Gastrocnemius medialis (tissue), 4 donors: ENCODE results near the gene KIF1A. TPM values are rescaled to one million over a fixed set of nuclear protein-coding genes. Genes with fewer than 3 reads are reported as not detected.

Experiments used
- ATAC-seq, 2 donors: fragments of 150-250 bp; one replicate each; pipeline ENCODE4 v1.9.1; 2016
- DNase-seq, 2 donors: peaks; one replicate each; pipeline ENCODE4 v3.0.0-alpha.2; 2019
- H3K27ac ChIP-seq, 4 donors: fragments of 200-600 bp; sonication (generic); 1 replicate in 1 of 4; 2 replicates in 3 of 4; pipeline ENCODE4 v1.5.1; 2016 to 2018; ENCODE audit warnings: mild to moderate bottlenecking in 2 of 4, moderate library complexity in 1 of 4
- H3K27me3 ChIP-seq, 3 donors: fragments of 200-600 bp; sonication (generic) in 2 of 3; 1 replicate in 1 of 3; 2 replicates in 2 of 3; pipeline versions ENCODE4 v1.5.1 to v1.6.0; 2016 to 2019; ENCODE audit warnings: mild to moderate bottlenecking in 1 of 3, moderate library complexity in 1 of 3
- H3K36me3 ChIP-seq, 2 donors: fragments of 200-600 bp; sonication (generic) in 1 of 2; one replicate each; pipeline ENCODE4 v1.5.1; 2017 to 2018
- H3K4me1 ChIP-seq, 2 donors: fragments of 200-600 bp; sonication (generic) in 1 of 2; one replicate each; pipeline ENCODE4 v1.5.1; 2016 to 2017; ENCODE audit warnings: mild to moderate bottlenecking in 2 of 2
- H3K4me3 ChIP-seq, 4 donors: fragments of 200-600 bp; sonication (generic) in 3 of 4; 1 replicate in 1 of 4; 2 replicates in 3 of 4; pipeline ENCODE4 v1.5.1; 2016 to 2019; ENCODE audit warnings: mild to moderate bottlenecking in 2 of 4
- H3K9me3 ChIP-seq, 3 donors: fragments of 200-600 bp; sonication (generic) in 2 of 3; 1 replicate in 1 of 3; 2 replicates in 2 of 3; pipeline ENCODE4 v1.5.1; 2016 to 2019
- POLR2A ChIP-seq, 2 donors: fragments of 450-650 bp; IDR thresholded peaks; one replicate each; pipeline ENCODE4 v1.6.1; 2017; ENCODE audit warnings: antibody characterized with exemption in 2 of 2, mild to moderate bottlenecking in 2 of 2, moderate library complexity in 2 of 2
- in situ Hi-C, 4 donors: fragments of 200-750 bp; cut with MboI; loops; one replicate each; pipeline versions ENCODE4 v1.15.0 to v1.8.0; 2017; ENCODE audit warnings: low sequenced_read_pairs in 4 of 4
- intact Hi-C: fragments of 100-400 bp; cut with DNase I; formaldehyde crosslinking; loops from one replicate; pipeline ENCODE4 v1.15.1; 2023; ENCODE audit warnings: low total_unique reads
- total RNA-seq, 4 donors: library from RNA; depleted of rRNA; stranded (reverse); fragments of >200 nt; gene quantifications; one replicate each; pipeline versions ENCODE4 v1.1.0 to v1.2.3, GENCODE V29; 2016
- TF ChIP-seq, protein P1 (sequence below), 5 experiments: fragments of 450-650 bp in 3 of 5; fragments of 200-600 bp in 2 of 5; sonication (generic) in 2 of 5; IDR thresholded peaks in 4 of 5; conservative IDR thresholded peaks in 1 of 5; 1 replicate in 4 of 5; 2 replicates in 1 of 5; pipeline ENCODE4 v1.5.1; 2016 to 2019; ENCODE audit warnings: antibody characterized with exemption in 5 of 5, mild to moderate bottlenecking in 3 of 5, moderate library complexity in 3 of 5

KIF1A gene
- total RNA-seq, 4 donors from 2014 or later: 0.05 to 0.33 (median 0.09) TPM; not detected in 1

DNA sequence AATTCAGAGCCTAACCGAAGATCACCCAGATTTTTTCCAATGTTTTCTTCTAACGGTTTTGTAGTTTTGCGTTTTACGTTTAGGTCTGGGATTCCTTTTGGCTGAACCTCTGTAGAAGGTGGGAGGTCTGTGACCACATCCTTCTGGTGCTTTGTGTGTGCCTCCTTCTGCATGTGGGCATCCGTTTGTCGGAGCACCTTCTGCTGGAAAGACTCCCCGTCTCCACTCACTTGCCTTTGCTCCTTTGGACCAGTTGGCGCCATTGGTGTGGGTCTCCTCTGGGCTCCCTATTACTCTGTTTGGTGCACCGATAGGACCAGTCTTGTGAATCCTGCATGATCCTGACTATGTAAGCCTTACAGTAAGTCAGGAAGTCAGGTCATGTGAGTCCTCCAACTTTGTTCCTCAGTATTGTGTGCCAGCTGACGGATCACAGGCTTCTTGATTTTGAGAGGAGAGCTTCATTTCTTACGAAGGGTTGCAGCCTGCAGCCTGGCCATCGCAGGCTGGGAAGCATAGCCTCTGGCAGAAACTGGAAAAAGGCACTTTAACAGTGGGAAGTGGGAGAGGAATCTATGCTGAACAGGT, 114.7 kb downstream of the KIF1A start:
- ATAC-seq (no peak), DNase-seq (no peak)
- H3K9me3 ChIP-seq: no peaks in the 10 kb centered on the region
- TF ChIP-seq, protein P1, sequence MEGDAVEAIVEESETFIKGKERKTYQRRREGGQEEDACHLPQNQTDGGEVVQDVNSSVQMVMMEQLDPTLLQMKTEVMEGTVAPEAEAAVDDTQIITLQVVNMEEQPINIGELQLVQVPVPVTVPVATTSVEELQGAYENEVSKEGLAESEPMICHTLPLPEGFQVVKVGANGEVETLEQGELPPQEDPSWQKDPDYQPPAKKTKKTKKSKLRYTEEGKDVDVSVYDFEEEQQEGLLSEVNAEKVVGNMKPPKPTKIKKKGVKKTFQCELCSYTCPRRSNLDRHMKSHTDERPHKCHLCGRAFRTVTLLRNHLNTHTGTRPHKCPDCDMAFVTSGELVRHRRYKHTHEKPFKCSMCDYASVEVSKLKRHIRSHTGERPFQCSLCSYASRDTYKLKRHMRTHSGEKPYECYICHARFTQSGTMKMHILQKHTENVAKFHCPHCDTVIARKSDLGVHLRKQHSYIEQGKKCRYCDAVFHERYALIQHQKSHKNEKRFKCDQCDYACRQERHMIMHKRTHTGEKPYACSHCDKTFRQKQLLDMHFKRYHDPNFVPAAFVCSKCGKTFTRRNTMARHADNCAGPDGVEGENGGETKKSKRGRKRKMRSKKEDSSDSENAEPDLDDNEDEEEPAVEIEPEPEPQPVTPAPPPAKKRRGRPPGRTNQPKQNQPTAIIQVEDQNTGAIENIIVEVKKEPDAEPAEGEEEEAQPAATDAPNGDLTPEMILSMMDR (IDR thresholded peaks at IDR 0.05 in 4 of 5, conservative IDR thresholded peaks at IDR 0.05 in 1 of 5): no peak
- TF ChIP-seq POLR2A (IDR thresholded peaks at IDR 0.05): no peak
- no peak overlapping the region for H3K27ac ChIP-seq
- H3K4me3 ChIP-seq: no peak overlapping the region
- H3K36me3 ChIP-seq: no peaks in the 10 kb centered on the region
- in situ Hi-C loops: loop anchor here in 3 of 4 donors (25.0 kb wide), 1 partner anchor 193 kb away; no protein-coding TSS in a partner anchor
- intact Hi-C loops: no loop called here
- H3K27me3 ChIP-seq: peaks cover 8 to 38% (median 13%) of the 10 kb centered on the region in 3 donors
- H3K4me1 ChIP-seq: no peaks in the 10 kb centered on the region

DNA sequence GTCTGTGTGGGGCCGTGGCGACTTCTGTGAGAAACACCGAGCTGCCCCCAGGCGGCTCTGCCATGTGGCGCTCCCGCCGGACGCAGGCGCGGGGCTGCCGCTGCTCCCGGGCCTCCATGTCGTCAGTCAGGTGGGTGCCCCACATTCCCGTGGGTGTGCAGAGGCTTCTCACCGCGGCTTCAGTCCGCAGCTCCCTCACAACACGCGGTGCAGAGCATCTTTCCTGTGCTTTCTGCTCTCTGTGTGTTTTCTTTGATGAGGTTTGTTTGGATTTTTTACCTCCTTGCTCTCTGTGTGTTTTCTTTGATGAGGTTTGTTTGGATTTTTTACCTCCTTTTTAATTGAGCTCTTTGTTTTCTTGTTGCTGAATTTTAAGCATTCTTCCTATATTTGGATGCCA, 115.4 kb downstream of the KIF1A start:
- Histone ChIP-seq H3K27me3 (peaks cover 8 to 34% (median 13%) of the 10 kb centered on the region in 3 donors), H3K4me3 (no peak overlapping the region), H3K36me3 (no peaks in the 10 kb centered on the region), H3K9me3 (no peaks in the 10 kb centered on the region), H3K27ac (no peak overlapping the region), H3K4me1 (no peaks in the 10 kb centered on the region)
- in situ Hi-C loops: loop anchor here in 3 of 4 donors (25.0 kb wide), 1 partner anchor 192 kb away; no protein-coding TSS in a partner anchor
- intact Hi-C loops: no loop called here
- DNase-seq: no peak
- no peak for ATAC-seq
- TF ChIP-seq, protein P1 (IDR thresholded peaks at IDR 0.05 in 4 of 5, conservative IDR thresholded peaks at IDR 0.05 in 1 of 5): no peak

DNA sequence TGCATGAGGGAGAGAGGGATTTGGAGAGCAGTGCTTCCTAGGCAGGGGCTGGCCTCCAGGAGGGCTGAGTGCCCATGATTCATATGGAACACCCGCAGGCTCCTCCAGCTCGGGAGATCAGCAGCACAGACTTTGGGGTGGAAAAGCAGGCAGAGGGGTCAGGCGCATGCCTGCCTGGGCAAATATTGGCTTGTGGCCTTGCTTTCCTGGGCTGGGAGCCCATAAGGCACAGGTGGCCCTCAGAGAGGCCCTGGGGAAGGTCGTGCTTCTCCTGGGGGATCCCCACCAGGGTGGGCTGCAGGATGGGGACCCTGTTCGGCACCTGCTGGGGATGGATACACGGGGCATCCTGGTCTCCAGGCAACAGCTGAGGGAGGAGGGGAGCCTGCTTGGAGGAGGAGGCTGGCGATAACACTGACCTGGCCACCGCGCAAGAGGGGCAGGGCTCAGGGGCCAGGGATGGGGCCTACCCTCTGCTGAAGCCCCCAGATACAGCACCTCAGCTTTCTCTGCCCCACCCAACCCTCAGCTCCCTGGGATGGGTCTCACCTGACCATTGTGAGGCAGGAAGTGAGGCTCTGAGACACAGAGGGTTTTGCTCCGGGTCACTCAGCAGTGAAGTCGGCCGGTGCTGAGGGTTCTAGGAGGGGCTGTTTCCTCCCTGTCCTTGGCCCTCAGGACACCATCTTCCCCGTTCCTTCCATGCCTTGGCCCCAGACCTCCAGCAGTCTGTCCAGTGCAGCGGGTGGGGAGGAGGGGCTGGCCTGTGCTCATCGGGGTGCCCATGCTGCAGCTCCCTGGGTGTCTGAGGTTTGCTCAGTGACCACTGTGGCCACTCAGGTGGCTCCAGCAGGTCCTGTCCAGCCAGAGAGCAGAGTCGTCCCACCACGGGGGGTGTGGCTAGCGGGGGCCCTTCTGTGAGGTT, 116.3 kb downstream of the KIF1A start:
- Histone ChIP-seq H3K4me3 (no peak overlapping the region), H3K36me3 (no peaks in the 10 kb centered on the region), H3K4me1 (no peaks in the 10 kb centered on the region), H3K9me3 (no peaks in the 10 kb centered on the region), H3K27ac (no peak overlapping the region), H3K27me3 (peaks cover 8 to 28% (median 13%) of the 10 kb centered on the region in 3 donors)
- intact Hi-C loops (no loop called here), in situ Hi-C loops (loop anchor here in 3 of 4 donors (25.0 kb wide), 1 partner anchor 191 kb away; no protein-coding TSS in a partner anchor)
- DNase-seq: no peak
- no peak for ATAC-seq
- TF ChIP-seq, protein P1 (IDR thresholded peaks at IDR 0.05 in 4 of 5, conservative IDR thresholded peaks at IDR 0.05 in 1 of 5): no peak
- TF ChIP-seq POLR2A (IDR thresholded peaks at IDR 0.05): no peak

DNA sequence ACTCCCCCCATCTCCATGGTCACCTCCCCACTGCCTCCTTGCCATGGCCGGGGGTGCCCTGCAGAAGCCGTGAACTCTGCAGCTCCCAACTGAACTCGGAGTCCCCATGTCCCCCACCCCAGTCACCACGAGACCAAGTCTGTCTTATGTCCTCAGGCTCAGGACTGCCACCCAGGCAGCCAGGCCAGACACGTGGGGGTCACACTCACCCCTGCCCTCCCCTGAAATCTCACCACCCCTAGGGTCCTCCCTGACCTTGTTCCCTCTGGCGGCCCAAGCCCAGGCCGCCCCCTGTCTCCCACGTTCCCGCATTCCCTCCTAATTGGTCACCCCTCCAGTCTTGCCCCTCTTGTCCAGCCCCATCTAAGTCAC, 117.4 kb downstream of the KIF1A start:
- TF ChIP-seq POLR2A (IDR thresholded peaks at IDR 0.05): no peak
- TF ChIP-seq, protein P1 (IDR thresholded peaks at IDR 0.05 in 4 of 5, conservative IDR thresholded peaks at IDR 0.05 in 1 of 5): no peak
- ATAC-seq (no peak), DNase-seq (no peak)
- Histone ChIP-seq H3K4me1 (no peaks in the 10 kb centered on the region), H3K27ac (no peak overlapping the region), H3K36me3 (no peaks in the 10 kb centered on the region), H3K4me3 (no peak overlapping the region), H3K27me3 (peaks cover 7 to 23% (median 13%) of the 10 kb centered on the region in 3 donors), H3K9me3 (no peaks in the 10 kb centered on the region)
- intact Hi-C loops: no loop called here
- in situ Hi-C loops: loop anchor here in 3 of 4 donors (25.0 kb wide), 1 partner anchor 190 kb away; no protein-coding TSS in a partner anchor
